GM18951 (cell line): Measurements from ENCODE around the gene DUOXA1.
A peak's percentile ranks its signal among the peaks of the same experiment; 100 is the strongest.

ENCODE experiments used
- POLR2A ChIP-seq: IDR thresholded peaks from 4 replicates; pipeline ENCODE4 v1.6.1; 2011; ENCODE audit warnings: mild to moderate bottlenecking; ENCODE audit not compliant: insufficient read length, insufficient read depth; ENCODE audit errors: extremely low read depth
- in situ Hi-C: fragments of 300-500 bp; cut with MboI; formaldehyde crosslinking; loops from one replicate; pipeline ENCODE4 v1.12.0; 2022; ENCODE audit warnings: low sequenced_read_pairs, mixed read lengths, inconsistent platforms; ENCODE audit not compliant: unreplicated experiment

DUOXA1 gene, protein sequence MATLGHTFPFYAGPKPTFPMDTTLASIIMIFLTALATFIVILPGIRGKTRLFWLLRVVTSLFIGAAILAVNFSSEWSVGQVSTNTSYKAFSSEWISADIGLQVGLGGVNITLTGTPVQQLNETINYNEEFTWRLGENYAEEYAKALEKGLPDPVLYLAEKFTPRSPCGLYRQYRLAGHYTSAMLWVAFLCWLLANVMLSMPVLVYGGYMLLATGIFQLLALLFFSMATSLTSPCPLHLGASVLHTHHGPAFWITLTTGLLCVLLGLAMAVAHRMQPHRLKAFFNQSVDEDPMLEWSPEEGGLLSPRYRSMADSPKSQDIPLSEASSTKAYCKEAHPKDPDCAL

DNA sequence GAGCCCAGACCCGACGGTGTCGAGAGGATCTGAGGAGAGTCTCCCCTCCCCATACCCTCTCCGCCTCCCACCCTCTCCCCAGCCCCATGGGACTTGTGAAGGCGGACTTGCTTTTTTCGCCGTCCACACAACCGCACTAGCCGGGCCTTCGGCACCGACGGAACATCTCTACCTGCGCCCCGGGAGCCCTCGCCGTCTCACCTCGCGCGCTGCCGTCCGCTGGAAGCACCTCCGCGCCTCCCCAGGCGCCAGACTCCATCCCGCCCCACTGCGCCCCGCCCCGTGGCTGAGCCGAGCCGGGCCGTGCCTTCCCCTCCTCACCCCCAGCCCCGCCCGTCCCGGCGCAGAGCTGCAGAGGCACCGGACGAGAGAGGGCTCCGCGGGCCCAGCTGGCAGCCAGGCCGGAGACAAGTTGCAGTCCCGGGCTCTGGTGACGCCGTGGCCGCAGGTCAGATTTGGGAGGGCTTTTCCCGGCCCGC, at the start of gene DUOXA1, which contains the start of gene DUOX1:
TSS of gene DUOXA1 (minus strand) at position 229 of the 479 bp plus-strand sequence. CDS start 6,865 bp downstream, outside the sequence.
TSS of gene DUOX1 (plus strand) at position 344 of the 479 bp plus-strand sequence. CDS start 1,973 bp downstream, outside the sequence.
- TF ChIP-seq POLR2A = no peak
- in situ Hi-C loops = no loop called here

DNA sequence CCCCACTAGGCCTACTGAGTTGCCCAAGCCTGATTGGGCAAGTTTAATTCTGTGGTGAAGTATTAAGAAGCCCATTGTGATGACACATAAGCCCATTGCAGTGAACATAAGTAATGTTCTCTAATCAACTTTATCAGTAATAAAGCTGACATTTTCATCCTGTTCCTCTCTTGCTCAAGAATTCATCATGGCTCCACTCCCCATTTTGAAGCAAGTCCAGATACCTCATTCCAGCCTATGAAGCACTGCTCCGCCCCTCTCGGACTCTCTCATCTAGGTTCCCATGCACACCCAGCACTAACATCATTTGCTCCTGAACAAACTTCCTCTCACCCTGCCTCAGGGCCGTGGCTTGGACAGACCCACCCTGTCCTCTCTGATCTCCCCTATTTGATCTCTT, 47.6 kb upstream of the DUOXA1 start:
- no peak for TF ChIP-seq POLR2A

DNA sequence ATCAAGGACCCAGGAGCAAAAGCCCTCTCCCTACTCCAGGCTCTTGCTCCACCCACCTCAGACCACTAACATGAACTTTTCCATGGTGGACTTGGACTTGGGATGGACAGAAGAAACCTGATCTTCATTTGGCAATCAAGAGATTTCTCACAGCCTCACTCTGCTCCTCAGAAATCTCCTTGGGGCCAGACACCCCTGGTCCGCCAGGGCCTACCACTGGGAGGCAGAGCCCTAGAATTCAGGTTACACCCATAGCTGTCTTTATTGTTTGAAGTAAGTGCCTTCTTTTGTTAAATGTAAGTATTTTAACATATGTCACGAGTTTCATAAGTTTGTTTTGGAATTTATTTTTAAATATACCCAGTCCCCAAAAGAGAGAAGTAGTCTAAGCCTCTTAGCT, 44.9 kb upstream of the DUOXA1 start:
- no peak for TF ChIP-seq POLR2A
- in situ Hi-C loops = no loop called here

More for the DNA sequence above, 47.6 kb upstream of the DUOXA1 start:
- in situ Hi-C loops = no loop called here

DNA sequence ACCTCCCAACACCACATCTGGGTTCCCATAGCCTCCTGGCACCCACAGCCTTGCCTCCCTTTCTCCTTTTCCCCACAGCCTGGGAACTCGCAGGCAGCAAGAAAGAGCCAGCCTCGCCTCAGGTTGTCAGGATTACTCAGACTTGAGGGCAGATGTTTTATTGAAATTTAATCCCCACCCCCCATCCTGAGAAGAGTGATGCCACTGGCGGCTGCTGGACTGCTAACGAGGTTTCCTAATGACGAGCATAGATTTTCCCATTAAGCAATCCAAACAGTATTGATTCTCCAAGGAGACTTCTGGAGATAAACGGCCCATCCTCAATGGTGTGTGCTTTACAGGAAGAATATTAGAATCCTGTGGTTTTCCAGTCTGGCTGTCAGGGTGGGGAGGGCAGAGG, 44.4 kb upstream of the DUOXA1 start:
- in situ Hi-C loops = no loop called here
- no peak for TF ChIP-seq POLR2A

DNA sequence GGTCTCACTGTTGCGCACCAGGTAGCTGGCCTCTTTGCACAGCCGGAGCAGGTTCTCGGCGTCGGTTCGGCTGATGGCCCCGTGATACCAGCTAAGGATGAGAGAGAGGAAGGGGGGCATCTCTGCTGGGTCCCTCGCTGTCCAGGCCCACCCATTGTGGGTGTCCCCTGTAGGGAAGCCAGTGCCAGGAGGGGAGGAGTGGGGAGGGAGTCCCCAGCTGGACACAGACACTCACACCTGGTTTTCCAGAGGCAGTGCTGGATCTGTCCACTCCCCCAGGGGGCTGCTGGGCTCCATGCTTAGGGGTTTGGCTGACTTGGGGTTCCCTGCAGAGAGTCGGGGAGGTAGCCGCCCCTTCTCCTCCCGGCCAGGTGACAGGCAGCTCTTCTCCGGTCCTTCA, 42.2 kb upstream of the DUOXA1 start:
- in situ Hi-C loops = no loop called here
- TF ChIP-seq POLR2A = no peak

DNA sequence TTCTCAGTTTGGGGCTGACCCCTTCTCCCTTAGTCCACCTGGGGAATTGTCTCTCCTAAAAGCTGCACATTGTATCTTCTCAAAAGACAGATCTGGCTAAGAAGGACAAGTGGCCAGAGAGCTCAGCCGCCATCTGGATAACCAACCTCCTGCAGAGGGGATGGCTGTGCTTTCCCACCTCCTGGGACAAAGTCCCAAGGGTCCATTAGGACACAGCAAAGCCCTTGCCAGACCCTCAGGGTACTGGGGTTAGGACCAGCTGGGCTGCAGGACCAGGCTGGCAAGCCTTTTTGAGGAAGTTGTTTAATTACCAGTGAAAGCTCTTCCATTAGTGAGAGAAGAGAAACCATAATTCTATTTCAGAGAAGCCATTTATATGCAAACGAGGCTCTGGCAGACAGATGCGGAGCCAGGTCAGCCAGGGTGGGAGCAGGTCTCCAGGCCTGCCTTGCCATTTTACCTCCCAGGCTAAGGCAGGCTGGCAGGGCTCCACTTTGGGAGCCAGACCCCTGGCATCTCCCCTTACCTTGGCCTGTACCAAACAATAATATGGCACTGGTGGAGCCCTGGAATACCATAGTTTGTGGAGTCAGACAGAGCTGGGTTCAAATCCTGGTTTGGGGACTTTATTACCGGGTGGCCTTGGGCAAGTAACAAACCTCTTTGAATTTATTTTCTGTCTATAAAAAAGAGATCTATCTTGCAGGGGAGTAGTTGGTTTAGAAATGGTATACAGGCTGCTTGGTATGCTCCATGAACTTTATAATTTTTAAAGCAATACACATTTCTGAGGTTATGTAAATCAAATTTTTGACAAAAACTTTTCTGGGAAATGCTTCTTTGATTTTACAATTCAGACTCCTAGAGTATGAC, 40.2 kb upstream of the DUOXA1 start:
- no peak for TF ChIP-seq POLR2A
- in situ Hi-C loops = no loop called here

DNA sequence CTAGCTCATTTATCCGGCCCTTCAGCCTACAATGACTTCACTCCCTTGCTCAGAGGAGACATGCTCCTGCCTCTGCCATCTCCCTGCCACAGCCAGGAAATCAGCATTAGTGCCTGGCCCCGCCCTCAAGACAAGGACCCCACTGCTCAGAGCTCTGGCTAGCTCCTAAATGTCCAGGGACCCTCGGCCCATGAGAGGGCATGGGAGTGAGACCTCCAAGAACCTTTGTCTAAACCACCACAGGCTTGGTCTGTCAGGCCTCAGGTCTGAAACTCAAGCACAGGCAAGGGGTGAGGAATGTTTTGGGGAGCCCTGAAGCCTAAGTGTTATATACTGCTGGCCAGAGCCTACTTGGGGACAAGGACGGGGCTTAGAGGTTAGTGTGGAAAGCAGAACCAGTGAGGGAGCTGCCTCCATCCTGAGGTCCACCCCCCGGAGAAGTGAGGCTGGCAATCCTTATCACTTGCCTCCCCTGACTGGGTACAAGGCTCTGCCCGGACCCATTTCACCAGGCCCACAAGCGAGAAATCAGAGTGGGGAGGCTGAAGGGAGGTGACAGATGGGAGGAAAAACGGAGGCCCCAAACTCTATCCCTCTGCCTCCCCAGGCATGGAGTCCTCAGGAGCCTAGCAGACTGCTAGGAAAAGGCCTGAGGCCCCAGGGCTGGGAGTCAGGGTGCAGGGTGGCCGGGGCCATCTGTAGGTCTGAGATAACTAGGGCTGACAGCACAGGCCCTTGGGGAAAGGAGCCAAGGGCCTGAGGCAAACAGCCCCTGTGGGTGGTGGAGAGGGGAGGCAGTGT, 39.3 kb upstream of the DUOXA1 start:
- TF ChIP-seq POLR2A = no peak
- in situ Hi-C loops = no loop called here

DNA sequence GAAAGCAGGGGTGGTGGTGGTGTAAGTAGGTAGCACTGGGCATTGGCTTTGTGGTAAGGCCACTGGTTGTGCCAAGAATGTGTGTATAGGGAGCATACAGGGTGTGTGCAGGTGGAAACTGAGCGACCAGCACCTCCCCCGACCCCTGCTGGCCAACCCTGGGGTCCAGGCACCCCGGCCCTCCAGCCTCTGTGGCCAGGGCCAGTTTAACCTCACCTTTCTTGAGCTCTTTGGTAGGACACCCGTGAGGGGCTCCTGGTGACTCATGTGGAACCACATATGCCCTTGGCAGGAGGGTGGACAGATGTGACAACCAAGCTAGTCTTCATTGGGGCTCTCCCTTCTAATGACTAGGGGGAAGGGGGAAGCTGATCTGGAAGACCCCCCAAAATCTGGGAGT, 38.6 kb upstream of the DUOXA1 start:
- no peak for TF ChIP-seq POLR2A
- in situ Hi-C loops = no loop called here

DNA sequence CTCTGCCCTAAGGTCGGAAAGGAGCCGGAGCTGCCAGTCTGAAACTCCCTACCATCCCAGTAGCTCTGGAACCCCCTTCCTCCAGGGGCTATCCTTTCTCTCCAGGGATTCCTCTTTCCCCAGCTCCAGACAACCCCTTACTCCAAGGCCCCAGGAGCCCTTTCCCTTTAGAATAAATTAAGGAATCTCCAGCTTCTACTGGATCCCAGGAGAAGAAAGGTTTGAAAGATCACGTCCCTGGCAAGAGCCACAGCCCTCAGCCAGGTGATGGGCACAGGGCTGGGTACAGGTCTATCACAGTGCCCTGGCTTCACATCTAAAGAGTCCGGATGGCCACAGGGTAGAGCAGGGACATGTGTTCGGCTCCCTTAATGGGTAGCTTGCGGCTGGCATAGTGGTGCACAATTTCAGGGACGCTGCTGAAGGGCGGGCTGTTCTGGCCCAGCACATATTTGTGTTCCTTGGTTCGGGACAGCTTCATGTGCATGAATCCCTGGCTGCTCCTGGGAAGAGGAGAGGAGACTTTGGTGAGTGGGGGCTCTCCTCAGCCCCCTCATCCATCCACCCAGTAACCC, 38.0 kb upstream of the DUOXA1 start:
- in situ Hi-C loops = no loop called here

DNA sequence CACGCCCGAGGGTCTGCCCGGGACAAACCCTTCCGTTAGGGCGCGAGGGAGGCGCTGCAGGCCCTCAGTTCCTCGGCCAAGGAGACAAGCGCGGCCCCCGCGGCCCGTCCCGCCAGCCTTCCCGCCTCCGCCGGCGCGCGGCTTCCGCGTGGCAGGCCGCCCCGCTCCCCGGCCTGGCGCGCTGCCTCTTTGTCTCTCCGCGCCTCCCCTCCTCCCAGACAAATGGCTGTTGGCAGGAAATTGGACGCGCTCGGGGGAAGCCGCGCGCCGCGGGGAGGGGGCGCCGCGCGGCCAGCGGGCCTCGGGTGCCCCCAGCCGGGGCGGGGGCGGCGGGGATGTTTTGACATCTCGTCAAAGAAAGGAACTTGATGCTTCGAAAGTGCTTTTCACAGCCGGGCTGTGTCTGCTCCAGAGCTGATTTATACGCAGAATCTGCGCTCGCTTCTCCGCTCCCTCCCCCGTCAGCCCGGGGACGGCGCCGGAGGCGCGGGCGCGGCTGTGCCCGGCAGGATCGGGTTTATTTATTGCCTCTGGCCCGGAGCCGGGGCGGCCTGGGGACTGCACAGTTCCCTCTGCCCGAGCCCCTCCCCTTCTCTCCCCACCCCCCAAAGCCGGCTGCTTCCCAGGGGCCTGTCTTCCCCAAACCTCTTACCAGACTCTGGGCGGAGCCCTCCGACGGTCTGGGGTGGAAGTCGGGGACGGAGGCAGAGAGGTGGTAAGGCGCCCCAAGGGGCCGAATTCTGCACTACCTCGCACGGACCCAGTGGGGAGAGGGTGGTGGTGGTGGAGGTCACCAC, 37.4 kb upstream of the DUOXA1 start:
- TF ChIP-seq POLR2A = peak; percentile 51
- in situ Hi-C loops = no loop called here

More for the DNA sequence above, 38.0 kb upstream of the DUOXA1 start:
- no peak for TF ChIP-seq POLR2A

DNA sequence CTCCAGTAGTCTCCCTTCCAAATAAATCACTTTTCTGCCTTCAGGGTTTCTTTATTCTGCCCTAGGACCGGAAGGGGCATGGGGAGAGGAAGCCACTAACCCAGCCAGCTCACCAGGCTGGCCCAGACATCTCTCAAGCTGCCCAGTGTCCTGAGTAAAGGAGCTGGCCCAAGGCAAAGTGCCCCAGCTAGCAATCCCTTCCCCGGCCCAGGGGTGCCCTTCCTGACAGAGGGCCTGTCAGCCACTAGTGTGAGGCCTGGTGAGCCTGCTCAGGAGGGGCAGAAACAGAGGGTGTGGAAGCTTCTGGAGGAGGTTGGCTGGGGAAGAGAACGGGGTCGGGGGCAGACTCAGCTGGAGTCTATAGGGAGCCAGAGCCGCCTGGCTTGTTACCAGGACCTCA, 35.9 kb upstream of the DUOXA1 start:
- no peak for TF ChIP-seq POLR2A
- in situ Hi-C loops = no loop called here

DNA sequence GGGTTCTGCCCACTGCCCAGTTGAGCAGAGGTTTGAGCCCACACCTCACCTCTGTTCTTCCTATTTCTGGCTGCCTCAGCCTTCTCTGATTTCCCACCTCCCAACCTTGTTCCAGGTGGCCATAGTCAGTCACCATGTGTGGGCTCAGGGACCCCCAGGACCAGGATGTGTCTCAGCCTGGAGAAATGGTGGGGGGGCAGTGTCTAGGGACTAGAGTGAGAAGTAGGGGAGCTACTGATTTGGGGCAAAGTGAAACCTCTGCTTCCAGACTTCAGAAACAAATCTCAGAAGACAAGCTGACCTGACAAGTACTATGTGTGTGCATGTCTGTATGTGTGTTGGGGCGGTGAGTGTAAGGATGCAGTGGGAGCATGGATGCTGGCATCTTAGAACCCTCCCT, 35.2 kb upstream of the DUOXA1 start:
- in situ Hi-C loops = no loop called here
- no peak for TF ChIP-seq POLR2A
